Duodenal mucosa (tissue), 2 donors: ENCODE results near the gene TAF4B.
"Not testable (repeated sequence)": the region's sequence is repeated elsewhere in the genome, so short reads cannot be mapped to it uniquely, and the experiment has no call there.

ENCODE experiments used
- H3K27ac ChIP-seq: one replicate; pipeline ENCODE4 v1.7.0; 2013; ENCODE audit warnings: low read depth, low read length
- H3K27me3 ChIP-seq, 2 donors: one replicate each; pipeline ENCODE4 v1.7.0; 2013; ENCODE audit warnings: low read length in 2 of 2, control low read depth in 1 of 2; ENCODE audit not compliant: insufficient read depth in 2 of 2, control insufficient read depth in 1 of 2
- H3K36me3 ChIP-seq, 2 donors: one replicate each; pipeline ENCODE4 v1.7.0; 2013; ENCODE audit warnings: low read length in 2 of 2, control low read depth in 1 of 2; ENCODE audit not compliant: insufficient read depth in 2 of 2, control insufficient read depth in 1 of 2
- H3K4me1 ChIP-seq, 2 donors: one replicate each; pipeline ENCODE4 v1.7.0; 2013; ENCODE audit warnings: low read length in 2 of 2, control low read depth in 1 of 2; ENCODE audit not compliant: insufficient read depth in 2 of 2, control insufficient read depth in 1 of 2
- H3K4me3 ChIP-seq, 2 donors: one replicate each; pipeline ENCODE4 v1.7.0; 2013; ENCODE audit warnings: low read length in 2 of 2, low read depth in 1 of 2
- H3K9ac ChIP-seq, 2 donors: one replicate each; pipeline ENCODE4 v1.7.0; 2013; ENCODE audit warnings: low read length in 2 of 2, low read depth in 1 of 2
- H3K9me3 ChIP-seq, 2 donors: one replicate each; pipeline ENCODE4 v1.7.0; 2013; ENCODE audit warnings: low read length in 2 of 2, control low read depth in 1 of 2; ENCODE audit not compliant: control insufficient read depth in 1 of 2

Gene TAF4B

GRCh38 chr18:26237363-26237762, 11.1 kb downstream of the TAF4B start:
- H3K4me3 ChIP-seq, H3K4me1 ChIP-seq, H3K27me3 ChIP-seq, H3K9me3 ChIP-seq, H3K27ac ChIP-seq, H3K36me3 ChIP-seq, H3K9ac ChIP-seq: not testable (repeated sequence)

DNA sequence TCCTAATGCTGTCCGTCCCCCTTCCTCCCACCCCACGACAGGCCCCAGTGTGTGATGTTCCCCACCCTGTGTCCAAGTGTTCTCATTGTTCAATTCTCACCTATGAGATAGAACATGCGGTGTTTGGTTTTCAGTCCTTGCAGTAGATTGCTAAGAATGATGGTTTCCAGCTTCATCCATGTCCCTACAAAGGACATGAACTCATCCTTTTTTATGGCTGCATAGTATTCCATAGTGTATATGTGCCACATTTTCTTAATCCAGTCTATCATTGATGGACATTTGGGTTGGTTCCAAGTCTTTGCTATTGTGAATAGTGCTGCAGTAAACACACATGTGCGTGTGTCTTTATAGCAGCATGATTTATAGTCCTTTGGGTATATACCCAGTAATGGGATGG, 12.5 kb downstream of the TAF4B start:
- H3K4me1 ChIP-seq, H3K4me3 ChIP-seq, H3K9ac ChIP-seq, H3K27me3 ChIP-seq, H3K27ac ChIP-seq, H3K9me3 ChIP-seq, H3K36me3 ChIP-seq: not testable (repeated sequence)

GRCh38 chr18:26242392-26242791, 16.1 kb downstream of the TAF4B start:
- H3K27me3 ChIP-seq, H3K4me1 ChIP-seq, H3K36me3 ChIP-seq, H3K9ac ChIP-seq, H3K4me3 ChIP-seq, H3K27ac ChIP-seq, H3K9me3 ChIP-seq: not testable (repeated sequence)

DNA sequence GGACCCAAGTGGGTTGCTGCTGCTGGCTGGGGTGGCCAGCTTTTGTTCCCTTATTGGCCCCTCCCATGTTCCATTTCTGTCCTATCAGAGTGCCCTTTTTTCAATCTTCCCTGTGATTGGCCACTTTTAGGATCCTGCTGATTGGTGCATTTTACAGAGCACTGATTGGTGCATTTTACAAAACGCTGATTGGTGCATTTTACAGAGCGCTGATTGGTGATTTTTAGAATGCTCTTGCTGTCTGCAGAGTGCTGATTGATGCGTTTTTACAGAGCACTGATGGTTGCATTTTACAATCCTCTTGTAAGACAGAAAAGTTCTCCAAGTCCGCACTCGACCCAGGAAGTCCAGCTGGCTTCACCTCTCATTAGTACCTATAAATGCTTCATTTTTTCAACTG, 19.2 kb downstream of the TAF4B start:
- not testable (repeated sequence) for H3K27me3 ChIP-seq, H3K4me1 ChIP-seq, H3K27ac ChIP-seq, H3K9me3 ChIP-seq, H3K9ac ChIP-seq, H3K36me3 ChIP-seq, H3K4me3 ChIP-seq

DNA sequence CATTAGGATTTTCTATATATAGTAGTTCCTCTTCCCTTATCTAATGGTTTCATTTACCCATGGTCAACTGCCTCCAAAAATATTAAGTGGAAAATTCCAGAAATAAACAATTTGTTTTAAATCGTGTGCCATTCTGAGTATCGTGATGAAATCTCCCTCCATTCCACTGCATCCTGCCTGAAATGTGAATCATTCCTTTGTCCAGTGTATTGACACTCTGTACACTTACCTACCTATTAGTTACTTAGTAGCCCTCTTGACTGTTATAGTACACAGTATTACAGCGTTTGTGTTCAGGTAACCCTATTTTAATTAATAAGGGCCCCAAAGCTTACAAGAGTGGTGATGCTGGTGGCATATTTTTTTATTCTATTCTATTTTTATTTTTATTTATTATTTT, 26.2 kb downstream of the TAF4B start:
- no peaks in the 10 kb centered on the region for H3K4me1 ChIP-seq
- no peak overlapping the region for H3K27ac ChIP-seq
- H3K9me3 ChIP-seq = no peaks in the 10 kb centered on the region
- H3K27me3 ChIP-seq = no peaks in the 10 kb centered on the region
- no peak overlapping the region for H3K4me3 ChIP-seq
- H3K9ac ChIP-seq = no peak overlapping the region
- no peaks in the 10 kb centered on the region for H3K36me3 ChIP-seq

DNA sequence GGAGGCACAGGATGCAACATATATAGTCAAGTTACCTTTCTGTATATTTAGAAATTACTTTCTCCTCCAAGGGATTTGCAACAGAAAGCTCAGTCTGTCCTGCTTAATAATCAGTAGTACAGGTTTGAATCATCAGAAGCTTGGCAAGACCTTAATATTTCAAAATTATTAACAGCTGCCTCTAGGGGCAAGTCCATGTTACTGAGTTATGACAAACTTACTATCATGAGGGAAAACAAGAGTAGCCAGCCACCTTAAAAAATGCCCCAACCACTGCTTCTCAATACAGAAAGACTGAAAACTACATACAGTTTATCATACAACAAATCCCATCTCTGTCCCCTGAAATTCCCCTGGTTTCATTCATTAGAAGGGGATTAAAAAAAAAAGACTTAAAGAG, 28.6 kb downstream of the TAF4B start:
- H3K9me3 ChIP-seq = not testable (repeated sequence)

GRCh38 chr18:26255695-26256622, 29.7 kb downstream of the TAF4B start:
- Histone ChIP-seq H3K27ac (no peak overlapping the region), H3K36me3 (no peaks in the 10 kb centered on the region), H3K4me1 (no peaks in the 10 kb centered on the region), H3K9ac (no peak overlapping the region), H3K9me3 (no peaks in the 10 kb centered on the region), H3K4me3 (no peak overlapping the region), H3K27me3 (no peaks in the 10 kb centered on the region)

More for the DNA sequence above, 28.6 kb downstream of the TAF4B start:
- H3K27me3 ChIP-seq, H3K27ac ChIP-seq, H3K4me1 ChIP-seq, H3K9ac ChIP-seq, H3K36me3 ChIP-seq, H3K4me3 ChIP-seq: not testable (repeated sequence)

DNA sequence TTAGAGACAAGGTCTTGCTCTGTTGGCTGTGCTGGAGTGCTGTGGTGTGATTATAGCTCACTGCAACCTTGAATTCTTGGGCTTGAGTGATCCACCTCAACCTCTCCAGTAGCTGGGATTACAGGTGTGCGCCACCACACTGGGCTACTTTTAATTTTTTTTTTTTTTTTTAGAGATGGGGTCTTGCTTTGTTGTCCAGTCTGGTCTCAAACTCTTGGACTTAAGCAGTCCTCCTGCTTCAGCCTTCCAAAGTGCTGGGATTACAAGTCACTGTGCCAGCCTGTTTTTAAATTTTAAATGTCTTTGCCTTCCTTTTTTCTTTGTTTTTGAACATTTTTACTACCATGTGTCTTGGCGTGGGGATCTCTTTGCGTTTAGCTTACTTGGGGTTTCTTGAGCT, 32.5 kb downstream of the TAF4B start:
- Histone ChIP-seq H3K9ac (no peak overlapping the region), H3K27ac (no peak overlapping the region), H3K36me3 (no peaks in the 10 kb centered on the region), H3K9me3 (no peaks in the 10 kb centered on the region), H3K27me3 (no peaks in the 10 kb centered on the region), H3K4me1 (no peaks in the 10 kb centered on the region), H3K4me3 (no peak overlapping the region)

DNA sequence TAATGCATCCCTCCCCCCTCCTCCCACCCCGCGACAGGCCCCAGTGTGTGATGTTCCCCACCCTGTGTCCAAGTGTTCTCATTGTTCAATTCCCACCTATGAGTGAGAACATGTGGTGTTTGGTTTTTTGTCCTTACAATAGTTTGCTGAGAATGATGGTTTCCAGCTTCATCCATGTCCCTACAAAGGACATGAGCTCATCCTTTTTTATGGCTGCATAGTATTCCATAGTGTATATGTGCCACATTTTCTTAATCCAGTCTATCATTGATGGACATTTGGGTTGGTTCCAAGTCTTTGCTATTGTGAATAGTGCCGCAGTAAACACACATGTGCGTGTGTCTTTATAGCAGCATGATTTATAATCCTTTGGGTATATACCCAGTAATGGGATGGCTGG, 33.2 kb downstream of the TAF4B start:
- not testable (repeated sequence) for H3K36me3 ChIP-seq, H3K27me3 ChIP-seq, H3K4me1 ChIP-seq, H3K27ac ChIP-seq, H3K9me3 ChIP-seq, H3K9ac ChIP-seq, H3K4me3 ChIP-seq

DNA sequence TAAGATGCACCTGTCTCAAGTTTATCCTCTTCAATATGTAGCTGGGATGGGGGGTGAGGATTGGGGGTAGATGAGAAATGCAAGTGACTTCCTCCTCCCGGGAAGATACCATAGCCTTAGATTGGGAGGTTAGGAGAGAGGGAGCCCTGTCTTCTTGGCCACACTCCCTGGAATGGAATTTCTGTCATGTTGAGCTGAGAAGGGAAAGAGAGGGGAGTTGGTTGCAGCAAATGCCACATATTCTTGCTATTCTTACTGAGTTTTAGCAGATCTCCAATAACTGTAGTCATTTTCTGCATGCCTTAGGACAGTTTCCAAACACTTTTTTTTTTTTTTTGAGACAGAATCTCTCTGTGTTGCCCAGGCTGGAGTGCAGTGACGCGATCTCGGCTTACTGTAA, 35.9 kb downstream of the TAF4B start:
- no peak overlapping the region for H3K27ac ChIP-seq
- no peaks in the 10 kb centered on the region for H3K27me3 ChIP-seq
- H3K4me3 ChIP-seq = no peak overlapping the region
- no peak overlapping the region for H3K9ac ChIP-seq
- H3K4me1 ChIP-seq = no peaks in the 10 kb centered on the region
- no peaks in the 10 kb centered on the region for H3K9me3 ChIP-seq
- no peaks in the 10 kb centered on the region for H3K36me3 ChIP-seq
